ENCODE data around the gene ELAVL3. TPM values are rescaled to one million over a fixed set of nuclear protein-coding genes. Genes with fewer than 3 reads are reported as not detected.

ELAVL3 gene
- total and polyA plus RNA-seq, 2 of the 8 experiments (the other 6 are each of a cell fraction or from before 2014, with no cell fraction given), result 0.80 to 1.0 TPM

DNA sequence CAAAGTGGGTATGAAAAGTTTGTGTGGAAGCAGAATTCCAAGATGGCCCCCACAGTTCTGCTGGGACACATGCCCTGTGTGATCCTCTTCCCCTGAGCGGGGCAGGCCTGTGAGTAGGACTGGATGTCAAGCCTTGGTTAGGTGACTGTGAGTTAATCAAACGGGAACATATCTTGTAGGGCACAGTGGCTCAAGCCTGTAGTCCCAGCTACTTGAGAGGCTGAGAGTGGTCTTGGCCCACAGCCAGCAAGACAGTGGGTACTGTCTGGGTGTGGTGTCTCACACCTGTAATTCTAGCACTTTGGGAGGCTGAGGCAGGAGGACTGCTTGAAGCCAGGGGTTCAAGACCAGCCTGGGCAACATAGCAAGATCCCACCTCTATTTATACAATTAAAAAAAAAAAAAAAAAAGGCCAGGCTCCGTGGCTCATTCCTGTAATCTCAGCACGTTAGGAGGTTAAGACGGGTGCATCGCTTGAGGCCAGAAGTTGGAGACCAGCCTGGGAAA lies 18.4 kb upstream of the ELAVL3 start:
- Histone ChIP-seq H3K9ac (replicated peaks in 1 of 4; ENCODE audit: extremely low read depth in 1 of 4, low read depth in 3 of 4, low read length in 3 of 4) (no peak overlapping the region), H3K36me3 (ENCODE audit: control insufficient read depth in 2 of 4, insufficient read depth in 4 of 4, low read length in 3 of 4) (peaks cover 0 to 3% (median 0%) of the 10 kb centered on the region in 4 experiments; a peak in 2 of 8 replicates), H3K79me2 (ENCODE audit: control insufficient read depth in 1 of 2, insufficient read depth in 2 of 2, low read length in 2 of 2) (no peaks in the 10 kb centered on the region), H2BK5ac (ENCODE audit: low read depth, low read length) (no peak overlapping the region), H3K18ac (ENCODE audit: extremely low read depth, low read length) (no peak overlapping the region), H2AFZ (ENCODE audit: low read length) (no peak overlapping the region), H3K27ac (ENCODE audit: low read depth, low read length) (no peak overlapping the region), H3K9me3 (ENCODE audit: insufficient read depth in 2 of 2, low read depth in 1 of 2, low read length in 1 of 2) (no peaks in the 10 kb centered on the region), H3K23me2 (ENCODE audit: low read depth, low read length) (no peaks in the 10 kb centered on the region), H3K27me3 (replicated peaks in 1 of 4; ENCODE audit: control insufficient read depth in 3 of 4, extremely low read depth in 1 of 4, insufficient read depth in 3 of 4, low read length in 3 of 4) (no peaks in the 10 kb centered on the region), H3K14ac (ENCODE audit: insufficient read length) (no peak overlapping the region), H2BK15ac (ENCODE audit: low read length) (no peak overlapping the region), H4K20me1 (replicated peaks in 1 of 2; ENCODE audit: control insufficient read depth in 1 of 2, insufficient read depth in 2 of 2, low read length in 2 of 2) (peaks cover 1 to 3% of the 10 kb centered on the region in 2 experiments), H3K4me1 (replicated peaks in 1 of 4; ENCODE audit: control insufficient read depth in 3 of 4, insufficient read depth in 4 of 4, low read length in 3 of 4) (no peaks in the 10 kb centered on the region), H2BK12ac (ENCODE audit: low read depth, low read length) (no peak overlapping the region), H3K79me1 (ENCODE audit: low read depth, low read length) (peaks cover 2% of the 10 kb centered on the region), H3K4ac (replicated peaks; ENCODE audit: insufficient read length, low read depth, low read length) (no peak overlapping the region), H4K91ac (replicated peaks; ENCODE audit: insufficient read length, low read length) (no peak overlapping the region), H2AK5ac (ENCODE audit: low read depth, low read length) (no peak overlapping the region), H3K56ac (replicated peaks; ENCODE audit: insufficient read length, low read depth, low read length) (no peak overlapping the region), H2BK20ac (ENCODE audit: low read length) (no peak overlapping the region), H3K23ac (ENCODE audit: insufficient read length) (no peak overlapping the region), H3K4me2 (ENCODE audit: insufficient read depth in 1 of 2, low read depth in 2 of 2, low read length in 2 of 2) (no peak overlapping the region), H4K8ac (ENCODE audit: extremely low read depth, insufficient read depth, low read length) (0 out of 2 replicates have a peak overlapping the region, but pooled peaks have one; percentile 20), H4K5ac (ENCODE audit: insufficient read length, low read depth, low read length) (no peak overlapping the region), H3K4me3 (ENCODE audit: extremely low read depth in 1 of 4, insufficient read depth in 2 of 4, low read depth in 3 of 4, low read length in 4 of 4) (no peak overlapping the region), H2BK120ac (replicated peaks; ENCODE audit: low read depth, low read length) (no peak overlapping the region)
- 88% methylated on average over 5 of the region's 6 CpGs; no CpG with 5 or more reads in 1 of the 2 experiments for WGBS, 2 experiments (ENCODE audit: extremely low coverage in 1 of 2, insufficient coverage in 1 of 2, insufficient read length in 1 of 2, insufficient replicate concordance in 2 of 2, low coverage in 1 of 2, low lambda C conversion rate in 2 of 2, missing lambda C conversion rate in 1 of 2)
- FAIRE-seq (no peak), DNase-seq (ENCODE audit: low read depth in 1 of 2, low spot score in 2 of 2) (no peak)
- ChIA-PET POLR2A (ENCODE audit: partially characterized antibody) (no interaction called here), CTCF (ENCODE audit: partially characterized antibody) (interaction anchor here (0.6 to 1.5 kb wide), 3 partner anchors 14 to 46 kb away, joined by 3 to 5 read pairs (median 3); no protein-coding TSS in a partner anchor)
- TF ChIP-seq PHF8 (conservative IDR thresholded peaks at IDR 0.05; ENCODE audit: low read depth, low read length) (no peak), TAF7 (optimal IDR thresholded peaks at IDR 0.05; ENCODE audit: borderline replicate concordance, low read depth, low read length) (no peak), BCL11A (IDR thresholded peaks at IDR 0.05; ENCODE audit: low read depth in 2 of 2, low read length in 2 of 2) (no peak), JUN (IDR thresholded peaks at IDR 0.05; ENCODE audit: low read depth, low read length) (no peak), SIN3A (conservative IDR thresholded peaks at IDR 0.05 in 1 of 2, IDR thresholded peaks at IDR 0.05 in 1 of 2; ENCODE audit: low read depth in 1 of 2, low read length in 2 of 2) (no peak)
- TF ChIP-seq, protein P1, sequence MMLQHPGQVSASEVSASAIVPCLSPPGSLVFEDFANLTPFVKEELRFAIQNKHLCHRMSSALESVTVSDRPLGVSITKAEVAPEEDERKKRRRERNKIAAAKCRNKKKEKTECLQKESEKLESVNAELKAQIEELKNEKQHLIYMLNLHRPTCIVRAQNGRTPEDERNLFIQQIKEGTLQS (IDR thresholded peaks at IDR 0.05; ENCODE audit: insufficient read depth, low read depth, low read length), result no peak
